Fibroblast of skin of right quadriceps (primary cell): ENCODE measurements around the gene PRKAA1.
A peak's percentile ranks its signal among the peaks of the same experiment; 100 is the strongest.
"Not testable (repeated sequence)": the region's sequence is repeated elsewhere in the genome, so short reads cannot be mapped to it uniquely, and the experiment has no call there.

Experiments
- DNase-seq: peaks from one replicate; pipeline ENCODE4 v3.0.0-alpha.2; 2013

PRKAA1 gene

DNA sequence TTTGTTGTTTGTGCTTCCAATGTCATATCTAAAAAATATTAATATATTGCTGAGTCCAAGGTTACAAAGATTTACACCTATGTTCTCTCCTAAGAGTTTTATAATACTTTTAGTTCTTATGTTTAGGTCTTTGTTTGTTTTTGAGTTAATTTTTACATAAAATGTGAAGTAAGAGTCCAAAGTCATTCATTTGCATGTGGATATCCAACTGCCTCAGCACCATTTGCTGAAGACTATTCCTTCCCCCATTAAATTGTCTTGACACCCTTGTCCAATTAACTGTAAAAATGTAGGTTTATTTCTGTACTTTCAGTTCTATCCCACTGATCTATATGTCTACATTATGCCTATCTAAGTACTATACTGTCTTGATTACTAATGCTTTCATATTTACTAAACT, 78.1 kb downstream of the PRKAA1 start:
- DNase-seq, result no peak

GRCh38 chr5:40717281-40717680, 80.9 kb downstream of the PRKAA1 start:
- DNase-seq, result peak; percentile 35

DNA sequence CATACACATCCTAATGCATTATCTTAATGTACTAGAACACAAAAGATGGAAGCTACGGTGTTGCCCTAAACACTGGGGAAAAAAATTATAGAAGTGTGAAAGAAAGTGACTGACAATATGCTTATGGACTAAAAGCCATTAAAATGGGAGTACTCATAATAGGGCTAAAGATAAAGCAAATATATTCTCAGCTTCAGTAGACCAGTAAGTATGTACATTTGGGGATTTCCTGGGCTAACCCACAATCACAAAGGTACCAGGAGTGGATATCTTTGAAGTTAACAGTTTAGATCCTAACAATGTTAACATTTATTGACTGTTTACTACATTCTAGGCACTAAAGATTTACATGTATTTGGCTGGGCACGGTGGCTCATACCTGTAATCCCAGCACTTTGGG, 81.6 kb downstream of the PRKAA1 start:
- DNase-seq, result no peak

- DNase-seq, result no peak
Measured at GRCh38 chr5:40716000-40716399, 82.2 kb downstream of the PRKAA1 start.

- DNase-seq, result no peak
Measured at GRCh38 chr5:40714001-40714400, 84.2 kb downstream of the PRKAA1 start.

- not testable (repeated sequence) for DNase-seq
Measured at GRCh38 chr5:40710575-40710974, 87.6 kb downstream of the PRKAA1 start.
